ENCODE data around the gene CRYGN. TPM values are rescaled to one million over a fixed set of nuclear protein-coding genes. Genes with fewer than 3 reads are reported as not detected.

The CRYGN gene
- total and polyA plus RNA-seq, 2 of the 13 experiments (the other 11 are each of a cell fraction or from before 2014, with no cell fraction given), result 0.11 TPM; not detected in 1

- H3K4me3 ChIP-seq (replicated peaks in 1 of 3; ENCODE audit: insufficient read depth in 1 of 3, low read depth in 2 of 3, low read length in 3 of 3), result no peak overlapping the region
- H3K9me3 ChIP-seq (ENCODE audit: low read length), result no peaks in the 10 kb centered on the region
- H4K20me1 ChIP-seq (ENCODE audit: insufficient read depth, low read length), result no peaks in the 10 kb centered on the region
- CTCF ChIA-PET (ENCODE audit: low intra/inter-chr PET ratio, low total read pairs), result no interaction called here
- WGBS (ENCODE audit: low lambda C conversion rate), result 41% methylated on average over 4 of the region's 4 CpGs
- no TSS peak for BruUV-seq (replicated peaks)
- POLR2A ChIA-PET, result no interaction called here
- peaks cover 19% of the 10 kb centered on the region for H3K4me1 ChIP-seq (ENCODE audit: insufficient read depth, low read length)
- peaks cover 9 to 53% of the 10 kb centered on the region in 2 experiments; a peak in 4 of 5 replicates for H3K27me3 ChIP-seq (ENCODE audit: control insufficient read depth in 1 of 2, insufficient read depth in 2 of 2, low read length in 2 of 2)
- H2AFZ ChIP-seq (ENCODE audit: low read length), result no peak overlapping the region
- no peak overlapping the region for H3K4me2 ChIP-seq (ENCODE audit: low read depth, low read length)
- no peak overlapping the region for H3K9ac ChIP-seq (ENCODE audit: insufficient read depth, low read depth, low read length)
- no peaks in the 10 kb centered on the region for H3K36me3 ChIP-seq (replicated peaks in 1 of 2; ENCODE audit: control insufficient read depth in 1 of 2, insufficient read depth in 2 of 2, low read length in 2 of 2)
- DNase-seq (ENCODE audit: low spot score) (no peak), FAIRE-seq (no peak), ATAC-seq (no peak)
- no peak overlapping the region for H3K27ac ChIP-seq (ENCODE audit: extremely low read length, insufficient read depth, low read length)
- intact Hi-C loops (cut with micrococcal nuclease; ENCODE audit: unreplicated experiment) (no loop called here), in situ Hi-C loops (cut with HindIII; ENCODE audit: extremely low pct_ligation_motif_present, low pct_unique_long_range_greater_than_20kb) (no loop called here)
- no peaks in the 10 kb centered on the region for H3K79me2 ChIP-seq (ENCODE audit: insufficient read depth, low read length)
- no peak for TF ChIP-seq TAF15 (IDR thresholded peaks at IDR 0.05; ENCODE audit: low read depth, low read length, poor library complexity, severe bottlenecking)
- no peak for TF ChIP-seq SETDB1 (CRISPR knock-in tag; IDR thresholded peaks at IDR 0.05; ENCODE audit: borderline replicate concordance)
- TF ChIP-seq HES4 (CRISPR knock-in tag; IDR thresholded peaks at IDR 0.05; ENCODE audit: borderline replicate concordance), result no peak
- TF ChIP-seq ZNF234 (CRISPR knock-in tag; conservative IDR thresholded peaks at IDR 0.05), result no peak
- TF ChIP-seq ZNF772 (CRISPR knock-in tag; IDR thresholded peaks at IDR 0.05), result no peak
These were observed 16.8 kb upstream of the CRYGN start for GRCh38 chr7:151456782-151457181.

GRCh38 chr7:151456276-151456675 lies 16.3 kb upstream of the CRYGN start:
- ATAC-seq, result no peak
- ChIA-PET POLR2A (no interaction called here), CTCF (ENCODE audit: low intra/inter-chr PET ratio, low total read pairs) (no interaction called here)
- DNase-seq (ENCODE audit: low spot score), result no peak
- peaks cover 19% of the 10 kb centered on the region for H3K4me1 ChIP-seq (ENCODE audit: insufficient read depth, low read length)
- no peaks in the 10 kb centered on the region for H4K20me1 ChIP-seq (ENCODE audit: insufficient read depth, low read length)
- H3K79me2 ChIP-seq (ENCODE audit: insufficient read depth, low read length), result no peaks in the 10 kb centered on the region
- H3K4me2 ChIP-seq (ENCODE audit: low read depth, low read length), result no peak overlapping the region
- no peak for FAIRE-seq
- 84% methylated on average over 3 of the region's 5 CpGs for WGBS (ENCODE audit: low lambda C conversion rate)
- no peak overlapping the region for H3K27ac ChIP-seq (ENCODE audit: extremely low read length, insufficient read depth, low read length)
- H3K27me3 ChIP-seq (ENCODE audit: control insufficient read depth in 1 of 2, insufficient read depth in 2 of 2, low read length in 2 of 2), result peaks cover 9 to 58% of the 10 kb centered on the region in 2 experiments; a peak in 4 of 5 replicates
- in situ Hi-C loops (cut with HindIII; ENCODE audit: extremely low pct_ligation_motif_present, low pct_unique_long_range_greater_than_20kb) (no loop called here), intact Hi-C loops (cut with micrococcal nuclease; ENCODE audit: unreplicated experiment) (no loop called here)
- no peak overlapping the region for H3K9ac ChIP-seq (ENCODE audit: insufficient read depth, low read depth, low read length)
- no peak overlapping the region for H3K4me3 ChIP-seq (replicated peaks in 1 of 3; ENCODE audit: insufficient read depth in 1 of 3, low read depth in 2 of 3, low read length in 3 of 3)
- H3K9me3 ChIP-seq (ENCODE audit: low read length), result no peaks in the 10 kb centered on the region
- H3K36me3 ChIP-seq (replicated peaks in 1 of 2; ENCODE audit: control insufficient read depth in 1 of 2, insufficient read depth in 2 of 2, low read length in 2 of 2), result no peaks in the 10 kb centered on the region
- no peak overlapping the region for H2AFZ ChIP-seq (ENCODE audit: low read length)
- BruUV-seq (replicated peaks), result no TSS peak
- no peak for TF ChIP-seq RBM22 (optimal IDR thresholded peaks at IDR 0.05; ENCODE audit: low read length)
- no peak for TF ChIP-seq ZNF879 (CRISPR knock-in tag; IDR thresholded peaks at IDR 0.05)
- no peak for TF ChIP-seq ZXDC (CRISPR knock-in tag; IDR thresholded peaks at IDR 0.05)
- TF ChIP-seq ZHX2 (IDR thresholded peaks at IDR 0.05; ENCODE audit: low read depth), result no peak
- TF ChIP-seq ZHX2 (CRISPR knock-in tag; IDR thresholded peaks at IDR 0.05; ENCODE audit: borderline replicate concordance), result no peak
- no peak for TF ChIP-seq SP4 (CRISPR knock-in tag; IDR thresholded peaks at IDR 0.05)
